Endothelial cell of umbilical vein (primary cell): Measurements from ENCODE around the gene RAI1.

Source experiments
- EZH2 ChIP-seq: IDR thresholded peaks from 2 replicates; pipeline ENCODE4 v1.6.1; 2012; ENCODE audit warnings: borderline replicate concordance, low read depth, mild to moderate bottlenecking, moderate library complexity, low read length, inconsistent platforms; ENCODE audit not compliant: severe bottlenecking
- GATA2 ChIP-seq: IDR thresholded peaks from 2 replicates; pipeline ENCODE4 v1.7.0; 2011; ENCODE audit warnings: low read depth, mild to moderate bottlenecking, moderate library complexity, mixed read lengths, low read length; ENCODE audit not compliant: insufficient read length, insufficient read depth
- JUN ChIP-seq: IDR thresholded peaks from 2 replicates; pipeline ENCODE4 v1.6.1; 2011; ENCODE audit warnings: borderline replicate concordance, low read depth; ENCODE audit not compliant: insufficient read length, insufficient read depth
- MYC ChIP-seq: IDR thresholded peaks from one replicate; pipeline ENCODE4 v1.6.1; 2011; ENCODE audit warnings: mild to moderate bottlenecking, low read depth, low read length
- POLR2A ChIP-seq: IDR thresholded peaks from 2 replicates; pipeline ENCODE4 v1.6.1; 2012; ENCODE audit warnings: low read depth, mild to moderate bottlenecking, control low read depth, low read length
- POLR2AphosphoS5 ChIP-seq: IDR thresholded peaks from 2 replicates; pipeline ENCODE4 v1.6.1; 2012; ENCODE audit warnings: low read depth, mild to moderate bottlenecking, control low read depth, low read length, moderate library complexity; ENCODE audit not compliant: insufficient read depth
- TF ChIP-seq, protein P1 (sequence below), 2 donors: IDR thresholded peaks; 1 replicate in 1 of 2; 2 replicates in 1 of 2; pipeline ENCODE4 v1.5.1; 2011; ENCODE audit warnings: low read length in 2 of 2, mild to moderate bottlenecking in 2 of 2, moderate library complexity in 2 of 2, control low read depth in 1 of 2, inconsistent platforms in 1 of 2, low read depth in 1 of 2; ENCODE audit not compliant: insufficient read depth in 1 of 2; ENCODE audit errors: extremely low read depth in 1 of 2
- TF ChIP-seq, protein P2 (sequence below): IDR thresholded peaks from 2 replicates; pipeline ENCODE4 v1.6.1; 2011; ENCODE audit not compliant: insufficient read depth, insufficient read length

DNA sequence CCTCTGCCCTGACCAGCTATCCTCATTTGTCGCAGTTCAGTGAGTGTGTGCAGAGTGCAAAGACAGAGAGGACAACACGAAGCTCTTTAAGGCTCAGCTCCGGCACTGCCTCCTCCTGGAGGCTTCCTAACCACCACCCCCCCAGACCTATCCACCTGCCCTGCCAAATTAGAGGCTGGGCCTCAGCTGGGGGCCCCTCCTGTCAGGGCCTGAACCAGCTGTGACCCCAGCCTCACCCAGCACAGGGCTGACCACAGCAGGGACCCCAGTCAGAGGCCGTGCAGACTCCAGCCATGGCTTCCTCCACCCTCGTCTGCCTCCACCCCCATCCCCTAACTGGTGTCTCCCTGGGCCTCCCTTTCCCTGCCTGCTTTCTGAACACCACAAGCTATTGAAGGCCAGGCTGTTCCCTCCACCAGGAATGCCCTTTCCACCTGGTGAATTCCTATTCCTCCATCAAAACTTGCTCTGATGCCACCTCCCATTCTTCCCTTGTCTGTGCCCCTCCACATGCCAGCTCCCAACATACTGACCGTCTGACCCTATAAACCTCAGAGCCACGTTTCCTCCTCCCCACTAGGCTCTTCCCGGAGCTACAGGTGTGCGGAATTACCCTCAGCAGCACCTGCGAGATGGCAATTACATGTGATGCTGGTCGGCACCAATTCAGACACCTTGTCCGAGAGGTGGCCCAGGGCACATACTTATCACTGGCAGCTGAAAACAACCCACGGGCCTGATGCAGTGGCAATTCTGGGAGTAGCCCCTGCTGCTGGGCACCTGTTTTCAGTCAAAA is 146.8 kb downstream of the RAI1 start:
- TF ChIP-seq JUN (no peak), EZH2 (no peak), POLR2A (no peak), POLR2AphosphoS5 (no peak), MYC (no peak), GATA2 (no peak)
- TF ChIP-seq, protein P1, sequence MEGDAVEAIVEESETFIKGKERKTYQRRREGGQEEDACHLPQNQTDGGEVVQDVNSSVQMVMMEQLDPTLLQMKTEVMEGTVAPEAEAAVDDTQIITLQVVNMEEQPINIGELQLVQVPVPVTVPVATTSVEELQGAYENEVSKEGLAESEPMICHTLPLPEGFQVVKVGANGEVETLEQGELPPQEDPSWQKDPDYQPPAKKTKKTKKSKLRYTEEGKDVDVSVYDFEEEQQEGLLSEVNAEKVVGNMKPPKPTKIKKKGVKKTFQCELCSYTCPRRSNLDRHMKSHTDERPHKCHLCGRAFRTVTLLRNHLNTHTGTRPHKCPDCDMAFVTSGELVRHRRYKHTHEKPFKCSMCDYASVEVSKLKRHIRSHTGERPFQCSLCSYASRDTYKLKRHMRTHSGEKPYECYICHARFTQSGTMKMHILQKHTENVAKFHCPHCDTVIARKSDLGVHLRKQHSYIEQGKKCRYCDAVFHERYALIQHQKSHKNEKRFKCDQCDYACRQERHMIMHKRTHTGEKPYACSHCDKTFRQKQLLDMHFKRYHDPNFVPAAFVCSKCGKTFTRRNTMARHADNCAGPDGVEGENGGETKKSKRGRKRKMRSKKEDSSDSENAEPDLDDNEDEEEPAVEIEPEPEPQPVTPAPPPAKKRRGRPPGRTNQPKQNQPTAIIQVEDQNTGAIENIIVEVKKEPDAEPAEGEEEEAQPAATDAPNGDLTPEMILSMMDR (IDR thresholded peaks at IDR 0.05; ENCODE audit: extremely low read depth in 1 of 2, insufficient read depth in 1 of 2, low read depth in 1 of 2, low read length in 2 of 2): no peak
- TF ChIP-seq, protein P2, sequence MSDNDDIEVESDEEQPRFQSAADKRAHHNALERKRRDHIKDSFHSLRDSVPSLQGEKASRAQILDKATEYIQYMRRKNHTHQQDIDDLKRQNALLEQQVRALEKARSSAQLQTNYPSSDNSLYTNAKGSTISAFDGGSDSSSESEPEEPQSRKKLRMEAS: no peak
